ENCODE data around the gene SPHKAP.

Gene SPHKAP

GRCh38 chr2:227933884-227934283 lies 247.6 kb downstream of the SPHKAP start:
- TF ChIP-seq EZH2 (IDR thresholded peaks at IDR 0.05; ENCODE audit: borderline replicate concordance, low read depth, low read length, severe bottlenecking), result no peak
- no peak for TF ChIP-seq CTCF (IDR thresholded peaks at IDR 0.05; ENCODE audit: borderline replicate concordance, extremely low read depth, low read length, poor library complexity, severe bottlenecking)
- Histone ChIP-seq H4K20me1 (ENCODE audit: insufficient read depth, low read length) (no peaks in the 10 kb centered on the region), H3K36me3 (ENCODE audit: insufficient read depth, low read length) (no peaks in the 10 kb centered on the region), H3K4me3 (ENCODE audit: low read depth in 1 of 2, low read length in 2 of 2) (no peak overlapping the region), H3K27ac (ENCODE audit: low read length) (no peak overlapping the region), H3K9ac (ENCODE audit: low read depth, low read length) (no peak overlapping the region), H3K79me2 (ENCODE audit: insufficient read depth, low read length) (no peaks in the 10 kb centered on the region), H2AFZ (ENCODE audit: low read depth, low read length) (no peak overlapping the region), H3K4me1 (ENCODE audit: insufficient read depth, low read length) (no peaks in the 10 kb centered on the region), H3K27me3 (ENCODE audit: insufficient read depth, low read length, poor library complexity) (no peaks in the 10 kb centered on the region), H3K9me3 (ENCODE audit: insufficient read depth, low read length, severe bottlenecking) (no peaks in the 10 kb centered on the region), H3K4me2 (ENCODE audit: insufficient read depth, low read length) (no peak overlapping the region)
- DNase-seq (no peak), ATAC-seq (ENCODE audit: insufficient read depth, low read depth) (no peak)

- Histone ChIP-seq H3K79me2 (ENCODE audit: insufficient read depth, low read length) (no peaks in the 10 kb centered on the region), H2AFZ (ENCODE audit: low read depth, low read length) (no peak overlapping the region), H3K27me3 (ENCODE audit: insufficient read depth, low read length, poor library complexity) (no peaks in the 10 kb centered on the region), H3K4me1 (ENCODE audit: insufficient read depth, low read length) (no peaks in the 10 kb centered on the region), H3K4me3 (ENCODE audit: low read depth in 1 of 2, low read length in 2 of 2) (no peak overlapping the region), H3K27ac (ENCODE audit: low read length) (no peak overlapping the region), H3K9me3 (ENCODE audit: insufficient read depth, low read length, severe bottlenecking) (peaks cover 3% of the 10 kb centered on the region), H4K20me1 (ENCODE audit: insufficient read depth, low read length) (no peaks in the 10 kb centered on the region), H3K9ac (ENCODE audit: low read depth, low read length) (no peak overlapping the region), H3K4me2 (ENCODE audit: insufficient read depth, low read length) (no peak overlapping the region), H3K36me3 (ENCODE audit: insufficient read depth, low read length) (no peaks in the 10 kb centered on the region)
- no peak for ATAC-seq (ENCODE audit: insufficient read depth, low read depth)
- no peak for DNase-seq
- TF ChIP-seq CTCF (IDR thresholded peaks at IDR 0.05; ENCODE audit: borderline replicate concordance, extremely low read depth, low read length, poor library complexity, severe bottlenecking) (no peak), EZH2 (IDR thresholded peaks at IDR 0.05; ENCODE audit: borderline replicate concordance, low read depth, low read length, severe bottlenecking) (no peak)
Observed at GRCh38 chr2:227932403-227932802, 249.1 kb downstream of the SPHKAP start.

- H2AFZ ChIP-seq (ENCODE audit: low read depth, low read length), result no peak overlapping the region
- TF ChIP-seq CTCF (IDR thresholded peaks at IDR 0.05; ENCODE audit: borderline replicate concordance, extremely low read depth, low read length, poor library complexity, severe bottlenecking), result no peak
- TF ChIP-seq EZH2 (IDR thresholded peaks at IDR 0.05; ENCODE audit: borderline replicate concordance, low read depth, low read length, severe bottlenecking), result no peak
- H3K4me2 ChIP-seq (ENCODE audit: insufficient read depth, low read length), result no peak overlapping the region
- H3K9ac ChIP-seq (ENCODE audit: low read depth, low read length), result no peak overlapping the region
- no peak overlapping the region for H3K4me3 ChIP-seq (ENCODE audit: low read depth in 1 of 2, low read length in 2 of 2)
- H3K9me3 ChIP-seq (ENCODE audit: insufficient read depth, low read length, severe bottlenecking), result peaks cover 3% of the 10 kb centered on the region
- DNase-seq (no peak), ATAC-seq (ENCODE audit: insufficient read depth, low read depth) (no peak)
- H3K27me3 ChIP-seq (ENCODE audit: insufficient read depth, low read length, poor library complexity), result no peaks in the 10 kb centered on the region
- no peaks in the 10 kb centered on the region for H3K4me1 ChIP-seq (ENCODE audit: insufficient read depth, low read length)
- no peaks in the 10 kb centered on the region for H3K36me3 ChIP-seq (ENCODE audit: insufficient read depth, low read length)
- no peaks in the 10 kb centered on the region for H4K20me1 ChIP-seq (ENCODE audit: insufficient read depth, low read length)
- H3K79me2 ChIP-seq (ENCODE audit: insufficient read depth, low read length), result no peaks in the 10 kb centered on the region
- H3K27ac ChIP-seq (ENCODE audit: low read length), result no peak overlapping the region
Observed at GRCh38 chr2:227932001-227932400, 249.5 kb downstream of the SPHKAP start.
